Tibial nerve (tissue), 4 donors: ENCODE results near the gene FNBP1. TPM values are rescaled to one million over a fixed set of nuclear protein-coding genes. Genes with fewer than 3 reads are reported as not detected.
"Not testable (repeated sequence)": the region's sequence is repeated elsewhere in the genome, so short reads cannot be mapped to it uniquely, and the experiment has no call there.

ENCODE experiments used
- DNase-seq, 2 donors: peaks; one replicate each; pipeline ENCODE4 v3.0.0-alpha.2; 2019; ENCODE audit warnings: low spot score in 2 of 2
- H3K27ac ChIP-seq, 4 donors: fragments of 200-600 bp; sonication (generic) in 3 of 4; one replicate each; pipeline ENCODE4 v1.5.1; 2017 to 2019; ENCODE audit warnings: mild to moderate bottlenecking in 1 of 4
- H3K27me3 ChIP-seq, 2 donors: fragments of 200-600 bp; sonication (generic) in 1 of 2; one replicate each; pipeline versions ENCODE4 v1.5.1 to v1.6.0; 2017 to 2019
- H3K36me3 ChIP-seq, 3 donors: fragments of 200-600 bp; sonication (generic); one replicate each; pipeline ENCODE4 v1.5.1; 2018 to 2019
- H3K4me1 ChIP-seq, 4 donors: fragments of 200-600 bp; sonication (generic) in 3 of 4; one replicate each; pipeline ENCODE4 v1.5.1; 2017 to 2019
- H3K4me3 ChIP-seq, 4 donors: fragments of 200-600 bp; sonication (generic) in 3 of 4; one replicate each; pipeline ENCODE4 v1.5.1; 2017 to 2019; ENCODE audit warnings: mild to moderate bottlenecking in 1 of 4, moderate library complexity in 1 of 4
- H3K9me3 ChIP-seq, 4 donors: fragments of 200-600 bp; sonication (generic) in 3 of 4; one replicate each; pipeline ENCODE4 v1.5.1; 2017 to 2019
- CTCF ChIP-seq, 5 experiments: fragments of 200-600 bp in 3 of 5; fragments of 450-650 bp in 2 of 5; sonication (generic) in 3 of 5; IDR thresholded peaks; one replicate each; pipeline ENCODE4 v1.5.1; 2016 to 2019; ENCODE audit warnings: antibody characterized with exemption in 5 of 5, mild to moderate bottlenecking in 3 of 5, moderate library complexity in 2 of 5
- EP300 ChIP-seq, 2 donors: sonication (generic); formaldehyde crosslinking; IDR thresholded peaks; one replicate each; pipeline ENCODE4 v1.6.1; 2017; ENCODE audit warnings: antibody characterized with exemption in 2 of 2, mild to moderate bottlenecking in 1 of 2
- POLR2A ChIP-seq, 2 donors: fragments of 450-650 bp; IDR thresholded peaks; one replicate each; pipeline ENCODE4 v1.6.1; 2017; ENCODE audit warnings: antibody characterized with exemption in 2 of 2, mild to moderate bottlenecking in 2 of 2, moderate library complexity in 2 of 2
- WGBS, 2 donors: methylation state at CpG; one replicate each; pipeline ENCODE4 v1.1.5; 2018; 5-methylcytosine and 5-hydroxymethylcytosine counted together
- total RNA-seq, 4 donors: library from RNA; depleted of rRNA; stranded (reverse); fragments of >200 nt; gene quantifications; one replicate each; pipeline ENCODE4 v1.1.0, GENCODE V29; 2016

The FNBP1 gene
- total RNA-seq, 4 donors from 2014 or later: 77.0 to 114 (median 86.4) TPM

GRCh38 chr9:130015353-130016019 lies 27.5 kb downstream of the FNBP1 start:
- WGBS, 2 donors: 96 to 98% methylated on average over 5 of the region's 5 CpGs
- peaks cover 0 to 11% (median 0%) of the 10 kb centered on the region in 4 donors for H3K9me3 ChIP-seq
- no peak overlapping the region for H3K27ac ChIP-seq
- peaks cover 0 to 13% (median 0%) of the 10 kb centered on the region in 3 donors for H3K36me3 ChIP-seq
- H3K4me1 ChIP-seq: peaks cover 0 to 21% (median 0%) of the 10 kb centered on the region in 4 donors
- no peaks in the 10 kb centered on the region for H3K27me3 ChIP-seq
- H3K4me3 ChIP-seq: no peak overlapping the region
- TF ChIP-seq EP300 (IDR thresholded peaks at IDR 0.05): no peak
- TF ChIP-seq CTCF (IDR thresholded peaks at IDR 0.05): no peak
- TF ChIP-seq POLR2A (IDR thresholded peaks at IDR 0.05): no peak
- DNase-seq: no peak

GRCh38 chr9:130013326-130013725 lies 29.7 kb downstream of the FNBP1 start:
- H3K27ac ChIP-seq: no peak overlapping the region
- TF ChIP-seq EP300 (IDR thresholded peaks at IDR 0.05) (no peak), CTCF (IDR thresholded peaks at IDR 0.05) (no peak), POLR2A (IDR thresholded peaks at IDR 0.05) (no peak)
- peaks cover 0 to 27% (median 0%) of the 10 kb centered on the region in 4 donors for H3K4me1 ChIP-seq
- 76 to 87% methylated on average over 2 of the region's 2 CpGs for WGBS, 2 donors
- no peak overlapping the region for H3K4me3 ChIP-seq
- peaks cover 0 to 13% (median 0%) of the 10 kb centered on the region in 3 donors for H3K36me3 ChIP-seq
- peaks cover 0 to 11% (median 0%) of the 10 kb centered on the region in 4 donors for H3K9me3 ChIP-seq
- H3K27me3 ChIP-seq: no peaks in the 10 kb centered on the region
- no peak for DNase-seq

GRCh38 chr9:130010151-130010988 lies 32.6 kb downstream of the FNBP1 start:
- TF ChIP-seq EP300 (IDR thresholded peaks at IDR 0.05) (no peak), CTCF (IDR thresholded peaks at IDR 0.05) (no peak), POLR2A (IDR thresholded peaks at IDR 0.05) (no peak)
- H3K9me3 ChIP-seq: peaks cover 0 to 7% (median 0%) of the 10 kb centered on the region in 4 donors
- DNase-seq: no peak
- peak overlapping the region in 1 of 4 donors; percentile 22 for H3K27ac ChIP-seq
- peaks cover 0 to 33% (median 0%) of the 10 kb centered on the region in 4 donors for H3K4me1 ChIP-seq
- no peak overlapping the region for H3K4me3 ChIP-seq
- WGBS, 2 donors: 87 to 91% methylated on average over 5 of the region's 5 CpGs
- no peaks in the 10 kb centered on the region for H3K27me3 ChIP-seq
- peaks cover 0 to 7% (median 0%) of the 10 kb centered on the region in 3 donors for H3K36me3 ChIP-seq

- H3K36me3 ChIP-seq, H3K27ac ChIP-seq, DNase-seq, H3K4me3 ChIP-seq, H3K27me3 ChIP-seq, H3K9me3 ChIP-seq: not testable (repeated sequence)
- WGBS, 2 donors: 90 to 94% methylated on average over 10 of the region's 10 CpGs
- peaks cover 0 to 33% (median 0%) of the 10 kb centered on the region in 4 donors for H3K4me1 ChIP-seq
Measured at GRCh38 chr9:130009546-130009945, 33.4 kb downstream of the FNBP1 start.

- H3K4me1 ChIP-seq: peaks cover 0 to 33% (median 0%) of the 10 kb centered on the region in 4 donors
- WGBS, 2 donors: 74 to 77% methylated on average over 5 of the region's 5 CpGs
- no peak for TF ChIP-seq EP300 (IDR thresholded peaks at IDR 0.05)
- no peak for TF ChIP-seq CTCF (IDR thresholded peaks at IDR 0.05)
- no peak for TF ChIP-seq POLR2A (IDR thresholded peaks at IDR 0.05)
- DNase-seq: no peak
- H3K27ac ChIP-seq: peak overlapping the region in 3 of 4 donors; percentile 33 to 45 (median 40)
- H3K36me3 ChIP-seq: peaks cover 0 to 5% (median 0%) of the 10 kb centered on the region in 3 donors
- peaks cover 0 to 7% (median 0%) of the 10 kb centered on the region in 4 donors for H3K9me3 ChIP-seq
- H3K4me3 ChIP-seq: no peak overlapping the region
- H3K27me3 ChIP-seq: no peaks in the 10 kb centered on the region
Measured at GRCh38 chr9:130008538-130008937, 34.5 kb downstream of the FNBP1 start.

- 91 to 92% methylated on average over 6 of the region's 6 CpGs for WGBS, 2 donors
- H3K4me1 ChIP-seq: peaks cover 0 to 28% (median 0%) of the 10 kb centered on the region in 4 donors
- H3K36me3 ChIP-seq: peaks cover 0 to 10% (median 0%) of the 10 kb centered on the region in 3 donors
- peak overlapping the region in 2 of 4 donors; percentile 45 to 71 for H3K27ac ChIP-seq
- H3K27me3 ChIP-seq, DNase-seq, H3K4me3 ChIP-seq, H3K9me3 ChIP-seq: not testable (repeated sequence)
Measured at GRCh38 chr9:130006952-130007351, 36.0 kb downstream of the FNBP1 start.
